ENCODE measurements around the gene DUSP28.

GRCh38 chr2:240602266-240603050 is 42.3 kb downstream of the DUSP28 start:
- TF ChIP-seq BHLHE40 (IDR thresholded peaks at IDR 0.05; ENCODE audit: borderline replicate concordance): no peak
- no peak for TF ChIP-seq CTBP1 (IDR thresholded peaks at IDR 0.05; ENCODE audit: borderline replicate concordance)

Measured in HEK293T (cell line).